Endothelial cell of umbilical vein (primary cell): ENCODE measurements around the gene TSPAN15. TPM values are rescaled to one million over a fixed set of nuclear protein-coding genes. Genes with fewer than 3 reads are reported as not detected.

Source experiments
- BruUV-seq: library from RNA; stranded (reverse); fragments of 400-500 nt; replicated peaks from 2 replicates; lab custom pipeline; 2021; lab: Mats Ljungman, UMichigan
- CTCF ChIA-PET: fragments of 300-600, 350-600 bp; sonication (Branson Sonifier 250); formaldehyde crosslinking; loops from one replicate; lab custom pipeline; 2021; ENCODE audit warnings: antibody characterized with exemption, inconsistent platforms; lab: Charles Lee
- POLR2A ChIA-PET: fragments of 300-600, 350-600 bp; sonication (Branson Sonifier 250); formaldehyde crosslinking; loops from one replicate; lab custom pipeline; 2021; ENCODE audit warnings: antibody characterized with exemption, inconsistent platforms; lab: Charles Lee
- DNase-seq: peaks from one replicate; pipeline ENCODE4 v3.0.0-alpha.2; 2011; ENCODE audit warnings: low read depth, low spot score
- FAIRE-seq: peaks from 2 replicates; lab custom pipeline; 2011; peaks lifted over from hg19 to GRCh38; lab: Jason Lieb, UNC
- H2AFZ ChIP-seq: 2 replicates; pipeline ENCODE4 v1.6.0; 2012; ENCODE audit warnings: low read depth, low read length, control low read depth, inconsistent platforms
- H3K27ac ChIP-seq: 2 replicates; pipeline ENCODE4 v1.5.1; 2011; ENCODE audit warnings: low read depth, mild to moderate bottlenecking, control low read depth, low read length, moderate library complexity; ENCODE audit not compliant: insufficient read depth
- H3K27me3 ChIP-seq, 2 experiments: 2 replicates each; pipeline versions ENCODE4 v1.6.0 to v1.6.1; 2011; ENCODE audit warnings: low read length in 2 of 2, mixed read lengths in 1 of 2; ENCODE audit not compliant: control insufficient read depth in 2 of 2, insufficient read depth in 2 of 2
- H3K36me3 ChIP-seq, 2 experiments: 2 replicates in 1 of 2; 3 replicates in 1 of 2; pipeline ENCODE4 v1.5.1; 2011; ENCODE audit warnings: low read length in 2 of 2, mild to moderate bottlenecking in 1 of 2, moderate library complexity in 1 of 2; ENCODE audit not compliant: control insufficient read depth in 2 of 2, insufficient read depth in 2 of 2; ENCODE audit errors: extremely low read depth in 1 of 2
- H3K4me1 ChIP-seq: 3 replicates; pipeline ENCODE4 v1.5.1; 2011; ENCODE audit warnings: mild to moderate bottlenecking, low read length; ENCODE audit not compliant: control insufficient read depth, insufficient read depth; ENCODE audit errors: extremely low read depth
- H3K4me2 ChIP-seq: 2 replicates; pipeline ENCODE4 v1.6.1; 2011; ENCODE audit warnings: low read length, control low read depth, mixed read lengths; ENCODE audit not compliant: insufficient read depth
- H3K4me3 ChIP-seq, 3 experiments: fragments of 200-600 bp in 1 of 3; sonication (generic), shearing (Covaris generic) in 1 of 3; replicated peaks in 1 of 3; 2 replicates each; pipeline ENCODE4 v1.5.1; 2011 to 2016; ENCODE audit warnings: control low read depth in 3 of 3, low read length in 3 of 3, mild to moderate bottlenecking in 2 of 3, inconsistent platforms in 1 of 3, low read depth in 1 of 3, moderate library complexity in 1 of 3; ENCODE audit not compliant: insufficient read depth in 1 of 3
- H3K79me2 ChIP-seq: 2 replicates; pipeline ENCODE4 v1.6.0; 2012; ENCODE audit warnings: low read length, inconsistent platforms; ENCODE audit not compliant: control insufficient read depth, insufficient read depth
- H3K9ac ChIP-seq: replicated peaks from 2 replicates; pipeline ENCODE3; 2011; ENCODE audit warnings: low read length, control low read depth; ENCODE audit not compliant: insufficient read depth; ENCODE audit errors: extremely low read depth
- H3K9me1 ChIP-seq: replicated peaks from 3 replicates; pipeline ENCODE4 v1.6.0; 2011; ENCODE audit warnings: mild to moderate bottlenecking, low read length; ENCODE audit not compliant: control insufficient read depth, insufficient read depth; ENCODE audit errors: extremely low read depth
- H3K9me3 ChIP-seq: replicated peaks from 2 replicates; pipeline ENCODE4 v1.5.1; 2012; ENCODE audit warnings: low read length, inconsistent platforms; ENCODE audit not compliant: control insufficient read depth, insufficient read depth
- H4K20me1 ChIP-seq: replicated peaks from 2 replicates; pipeline ENCODE3; 2011; ENCODE audit warnings: mild to moderate bottlenecking, low read length; ENCODE audit not compliant: control insufficient read depth, insufficient read depth; ENCODE audit errors: extremely low read depth
- CTCF ChIP-seq, 2 donors: IDR thresholded peaks; 1 replicate in 1 of 2; 2 replicates in 1 of 2; pipeline ENCODE4 v1.5.1; 2011; ENCODE audit warnings: low read length in 2 of 2, mild to moderate bottlenecking in 2 of 2, moderate library complexity in 2 of 2, control low read depth in 1 of 2, inconsistent platforms in 1 of 2, low read depth in 1 of 2; ENCODE audit not compliant: insufficient read depth in 1 of 2; ENCODE audit errors: extremely low read depth in 1 of 2
- EZH2 ChIP-seq: IDR thresholded peaks from 2 replicates; pipeline ENCODE4 v1.6.1; 2012; ENCODE audit warnings: borderline replicate concordance, low read depth, mild to moderate bottlenecking, moderate library complexity, low read length, inconsistent platforms; ENCODE audit not compliant: severe bottlenecking
- FOS ChIP-seq: IDR thresholded peaks from 2 replicates; pipeline ENCODE4 v1.6.1; 2011; ENCODE audit warnings: mild to moderate bottlenecking, low read length, moderate library complexity, borderline replicate concordance; ENCODE audit not compliant: insufficient read depth
- GATA2 ChIP-seq: IDR thresholded peaks from 2 replicates; pipeline ENCODE4 v1.7.0; 2011; ENCODE audit warnings: low read depth, mild to moderate bottlenecking, moderate library complexity, mixed read lengths, low read length; ENCODE audit not compliant: insufficient read length, insufficient read depth
- JUN ChIP-seq: IDR thresholded peaks from 2 replicates; pipeline ENCODE4 v1.6.1; 2011; ENCODE audit warnings: borderline replicate concordance, low read depth; ENCODE audit not compliant: insufficient read length, insufficient read depth
- MYC ChIP-seq: IDR thresholded peaks from one replicate; pipeline ENCODE4 v1.6.1; 2011; ENCODE audit warnings: mild to moderate bottlenecking, low read depth, low read length
- POLR2A ChIP-seq: IDR thresholded peaks from 2 replicates; pipeline ENCODE4 v1.6.1; 2012; ENCODE audit warnings: low read depth, mild to moderate bottlenecking, control low read depth, low read length
- POLR2AphosphoS5 ChIP-seq: IDR thresholded peaks from 2 replicates; pipeline ENCODE4 v1.6.1; 2012; ENCODE audit warnings: low read depth, mild to moderate bottlenecking, control low read depth, low read length, moderate library complexity; ENCODE audit not compliant: insufficient read depth
- dilution Hi-C: fragments of 300-500 bp; cut with MboI; formaldehyde crosslinking; loops from one replicate; pipeline ENCODE4 v1.15.0; 2019; ENCODE audit warnings: low sequenced_read_pairs; ENCODE audit not compliant: extremely low pct_ligation_motif_present
- intact Hi-C: fragments of 100-400 bp; cut with micrococcal nuclease; formaldehyde crosslinking; loops from one replicate; pipeline ENCODE4 v1.10.0; 2022
- polyA plus RNA-seq, 4 experiments: library from polyadenylated mRNA; depleted of rRNA in 3 of 4; stranded (reverse) in 3 of 4; unstranded in 1 of 4; fragments of >200 nt; gene quantifications; 2 replicates each; pipeline versions ENCODE4 v1.2.1 to v1.2.3, GENCODE V29; 2011 to 2012; ENCODE audit warnings: missing spikeins in 1 of 4
- total RNA-seq: library from RNA; stranded (reverse); gene quantifications from 2 replicates; pipeline ENCODE4 v1.2.3, GENCODE V29; 2021
- TF ChIP-seq, protein P1 (sequence below): IDR thresholded peaks from 2 replicates; pipeline ENCODE4 v1.6.1; 2011; ENCODE audit not compliant: insufficient read depth, insufficient read length

Gene TSPAN15
- total and polyA plus RNA-seq, 2 donors (not counting 3 experiments of a cell fraction or from before 2014, with no cell fraction given) = 78.4 to 189 TPM

GRCh38 chr10:69466689-69467088, 15.4 kb downstream of the TSPAN15 start:
- H3K9ac ChIP-seq = no peak overlapping the region
- H4K20me1 ChIP-seq = no peaks in the 10 kb centered on the region
- no peaks in the 10 kb centered on the region for H3K9me3 ChIP-seq
- H3K79me2 ChIP-seq = peaks cover 12% of the 10 kb centered on the region
- ChIA-PET POLR2A (no interaction called here), CTCF (interaction anchor here (1.0 to 3.1 kb wide), 3 partner anchors 9 to 58 kb away, joined by 3 to 13 read pairs (median 7); no protein-coding TSS in a partner anchor)
- dilution Hi-C loops (no loop called here), intact Hi-C loops (loop anchor here (5.0 kb wide), 2 partner anchors 39 to 41 kb away; no protein-coding TSS in a partner anchor)
- H3K4me2 ChIP-seq = no peak overlapping the region
- no peak for DNase-seq
- no peak for TF ChIP-seq POLR2AphosphoS5
- no peak for TF ChIP-seq POLR2A
- TF ChIP-seq EZH2 = no peak
- no peak for TF ChIP-seq FOS
- no peak for TF ChIP-seq CTCF (IDR thresholded peaks at IDR 0.05; ENCODE audit: extremely low read depth in 1 of 2, insufficient read depth in 1 of 2, low read depth in 1 of 2, low read length in 2 of 2)
- TF ChIP-seq JUN = no peak
- TF ChIP-seq, protein P1, sequence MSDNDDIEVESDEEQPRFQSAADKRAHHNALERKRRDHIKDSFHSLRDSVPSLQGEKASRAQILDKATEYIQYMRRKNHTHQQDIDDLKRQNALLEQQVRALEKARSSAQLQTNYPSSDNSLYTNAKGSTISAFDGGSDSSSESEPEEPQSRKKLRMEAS = no peak
- no peak for TF ChIP-seq MYC
- TF ChIP-seq GATA2 = no peak
- H3K4me3 ChIP-seq = no peak overlapping the region
- H3K9me1 ChIP-seq = no peaks in the 10 kb centered on the region
- H3K36me3 ChIP-seq = no peaks in the 10 kb centered on the region
- H2AFZ ChIP-seq = no peak overlapping the region
- no TSS peak for BruUV-seq
- no peaks in the 10 kb centered on the region for H3K27me3 ChIP-seq
- peaks cover 44% of the 10 kb centered on the region for H3K4me1 ChIP-seq
- no peak for FAIRE-seq
- H3K27ac ChIP-seq = no peak overlapping the region
